ENCODE results near the gene ADIPOR2. TPM values are rescaled to one million over a fixed set of nuclear protein-coding genes. Genes with fewer than 3 reads are reported as not detected.

ADIPOR2 gene
- total and polyA plus RNA-seq, 2 donors (not counting 1 experiment from before 2014, with no cell fraction given): 9.2 to 35.9 TPM

GRCh38 chr12:1812650-1813302 lies 121.9 kb downstream of the ADIPOR2 start:
- DNase-seq: no peak
- peak overlapping the region; percentile 22 for H3K4me2 ChIP-seq (replicated peaks; ENCODE audit: low read depth, low read length, poor library complexity, severe bottlenecking)

More at GRCh38 chr12:1812650-1813302, 121.9 kb downstream of the ADIPOR2 start:
- TF ChIP-seq CTCF (IDR thresholded peaks at IDR 0.05): no peak
- no peak for TF ChIP-seq EZH2 (IDR thresholded peaks at IDR 0.05; ENCODE audit: borderline replicate concordance, insufficient read depth, low read depth, low read length, poor library complexity, severe bottlenecking)
- no peaks in the 10 kb centered on the region for H4K20me1 ChIP-seq (ENCODE audit: control insufficient read depth, insufficient read depth, low read length, poor library complexity, severe bottlenecking)
- ChIA-PET CTCF (interaction anchor here (1.7 kb wide), 1 partner anchor 127 kb away, joined by 7 read pairs; no protein-coding TSS in a partner anchor), POLR2A (no interaction called here)
- no peak overlapping the region for H3K27ac ChIP-seq (ENCODE audit: low read length in 2 of 2)
- peak overlapping the region; percentile 50 for H3K4me3 Mint-ChIP-seq
- H3K4me3 ChIP-seq (ENCODE audit: control extremely low read depth in 1 of 5, extremely low read depth in 1 of 5, insufficient read depth in 1 of 5, low read depth in 2 of 5, low read length in 4 of 5): peak overlapping the region in 1 of 5 experiments; percentile 14
- no peaks in the 10 kb centered on the region for H3K9me3 Mint-ChIP-seq (ENCODE audit: insufficient read depth)
- no peaks in the 10 kb centered on the region for H3K79me2 ChIP-seq (ENCODE audit: control insufficient read depth, insufficient read depth, low read length)
- H3K9me3 ChIP-seq (ENCODE audit: control extremely low read depth in 1 of 3, control insufficient read depth in 2 of 3, insufficient read depth in 1 of 3, low read length in 2 of 3): peaks cover 0 to 3% (median 0%) of the 10 kb centered on the region in 3 donors
- no peak overlapping the region for H2AFZ ChIP-seq (ENCODE audit: insufficient read depth, low read depth, low read length, poor library complexity, severe bottlenecking)
- no peak overlapping the region for H3K9ac ChIP-seq (ENCODE audit: low read length)
- H3K27me3 Mint-ChIP-seq: peaks cover 17% of the 10 kb centered on the region
- 69% methylated on average over 17 of the region's 17 CpGs for WGBS (ENCODE audit: insufficient coverage)
- no peaks in the 10 kb centered on the region for H3K36me3 ChIP-seq (replicated peaks in 1 of 2; ENCODE audit: control extremely low read depth in 1 of 2, control insufficient read depth in 1 of 2, extremely low read depth in 1 of 2, insufficient read depth in 2 of 2, low read length in 1 of 2)
- H3K4me1 Mint-ChIP-seq: peaks cover 3% of the 10 kb centered on the region
- intact Hi-C loops (cut with micrococcal nuclease): no loop called here
- ATAC-seq (ENCODE audit: low read depth): no peak
- no peaks in the 10 kb centered on the region for H3K27me3 ChIP-seq (replicated peaks in 1 of 4; ENCODE audit: control extremely low read depth in 1 of 4, control insufficient read depth in 3 of 4, insufficient read depth in 4 of 4, low read length in 3 of 4)
- H3K27ac Mint-ChIP-seq: no peak overlapping the region
- no peaks in the 10 kb centered on the region for H3K4me1 ChIP-seq (ENCODE audit: control insufficient read depth in 2 of 2, insufficient read depth in 2 of 2, low read length in 2 of 2)

All from B cell (primary cell).